ENCODE data around the gene MED25. TPM values are rescaled to one million over a fixed set of nuclear protein-coding genes. Genes with fewer than 3 reads are reported as not detected.

MED25 gene
- polyA plus RNA-seq, 3 donors: 13.9 to 52.9 (median 18.5) TPM

GRCh38 chr19:49832556-49832955 lies 14.5 kb downstream of the MED25 start:
- no peak overlapping the region for H2AFZ ChIP-seq (ENCODE audit: insufficient read depth, low read depth, low read length, poor library complexity, severe bottlenecking)
- peaks cover 84 to 100% of the 10 kb centered on the region in 2 donors for H3K36me3 ChIP-seq (replicated peaks in 1 of 2; ENCODE audit: control insufficient read depth in 1 of 2, insufficient read depth in 2 of 2, low read length in 2 of 2)
- no peaks in the 10 kb centered on the region for H3K27me3 ChIP-seq (ENCODE audit: control insufficient read depth in 2 of 2, insufficient read depth in 2 of 2, low read length in 2 of 2)
- Mint-ChIP-seq H3K4me3 (peak overlapping the region; percentile 9 to 40), H3K4me1 (peaks cover 24% of the 10 kb centered on the region), H3K27me3 (ENCODE audit: low read depth in 3 of 3) (no peaks in the 10 kb centered on the region), H3K27ac (peak overlapping the region; percentile 56 to 87 (median 74)), H3K9me3 (no peaks in the 10 kb centered on the region), H3K36me3 (peaks cover 71 to 95% of the 10 kb centered on the region in 2 donors)
- TF ChIP-seq CTCF (IDR thresholded peaks at IDR 0.05): no peak
- H3K9ac ChIP-seq (ENCODE audit: insufficient read depth, low read length, poor library complexity, severe bottlenecking): peak overlapping the region; percentile 39
- peaks cover 22 to 25% of the 10 kb centered on the region in 2 donors for H3K4me1 ChIP-seq (ENCODE audit: control insufficient read depth in 1 of 2, insufficient read depth in 2 of 2, low read length in 2 of 2)
- peak in 1 of 3 donors; percentile 14 for DNase-seq
- peak overlapping the region; percentile 20 to 57 for H3K27ac ChIP-seq (ENCODE audit: low read depth in 1 of 2, low read length in 2 of 2)
- no peaks in the 10 kb centered on the region for H3K79me2 ChIP-seq (ENCODE audit: insufficient read depth, low read length)
- H3K4me2 ChIP-seq (replicated peaks; ENCODE audit: extremely low read depth, low read length, poor library complexity, severe bottlenecking): peak overlapping the region; percentile 38
- WGBS (ENCODE audit: insufficient coverage): 14% methylated on average over 7 of the region's 9 CpGs
- no peaks in the 10 kb centered on the region for H3K9me3 ChIP-seq (replicated peaks in 1 of 2; ENCODE audit: control insufficient read depth in 1 of 2, insufficient read depth in 1 of 2, low read length in 2 of 2)
- H3K4me3 ChIP-seq (replicated peaks in 1 of 3; ENCODE audit: low read depth in 2 of 3, low read length in 3 of 3): no peak overlapping the region
- H4K20me1 ChIP-seq (ENCODE audit: insufficient read depth, low read length): peaks cover 51% of the 10 kb centered on the region
- intact Hi-C loops (cut with micrococcal nuclease): no loop called here

GRCh38 chr19:49833599-49833998 lies 15.5 kb downstream of the MED25 start:
- 95% methylated on average over 7 of the region's 7 CpGs for WGBS (ENCODE audit: insufficient coverage)
- Mint-ChIP-seq H3K4me1 (peaks cover 24% of the 10 kb centered on the region), H3K27me3 (ENCODE audit: low read depth in 3 of 3) (no peaks in the 10 kb centered on the region), H3K9me3 (no peaks in the 10 kb centered on the region), H3K4me3 (no peak overlapping the region), H3K36me3 (peaks cover 79 to 95% of the 10 kb centered on the region in 2 donors), H3K27ac (peak overlapping the region in 1 of 7 donors; percentile 40)
- Histone ChIP-seq H4K20me1 (ENCODE audit: insufficient read depth, low read length) (peaks cover 42% of the 10 kb centered on the region), H3K9ac (ENCODE audit: insufficient read depth, low read length, poor library complexity, severe bottlenecking) (no peak overlapping the region), H3K79me2 (ENCODE audit: insufficient read depth, low read length) (no peaks in the 10 kb centered on the region), H3K36me3 (replicated peaks in 1 of 2; ENCODE audit: control insufficient read depth in 1 of 2, insufficient read depth in 2 of 2, low read length in 2 of 2) (peaks cover 87 to 100% of the 10 kb centered on the region in 2 donors), H3K4me2 (replicated peaks; ENCODE audit: extremely low read depth, low read length, poor library complexity, severe bottlenecking) (no peak overlapping the region), H3K9me3 (replicated peaks in 1 of 2; ENCODE audit: control insufficient read depth in 1 of 2, insufficient read depth in 1 of 2, low read length in 2 of 2) (no peaks in the 10 kb centered on the region), H2AFZ (ENCODE audit: insufficient read depth, low read depth, low read length, poor library complexity, severe bottlenecking) (no peak overlapping the region), H3K27me3 (ENCODE audit: control insufficient read depth in 2 of 2, insufficient read depth in 2 of 2, low read length in 2 of 2) (no peaks in the 10 kb centered on the region), H3K4me3 (replicated peaks in 1 of 3; ENCODE audit: low read depth in 2 of 3, low read length in 3 of 3) (no peak overlapping the region), H3K27ac (ENCODE audit: low read depth in 1 of 2, low read length in 2 of 2) (no peak overlapping the region), H3K4me1 (ENCODE audit: control insufficient read depth in 1 of 2, insufficient read depth in 2 of 2, low read length in 2 of 2) (peaks cover 22 to 25% of the 10 kb centered on the region in 2 donors)
- no peak for TF ChIP-seq CTCF (IDR thresholded peaks at IDR 0.05)
- no peak for DNase-seq
- intact Hi-C loops (cut with micrococcal nuclease): no loop called here
